ENCODE results near the gene AKT3. TPM values are rescaled to one million over a fixed set of nuclear protein-coding genes. Genes with fewer than 3 reads are reported as not detected.

Gene AKT3
- total RNA-seq, 1 experiment from 2014 or later, result 31.9 TPM

DNA sequence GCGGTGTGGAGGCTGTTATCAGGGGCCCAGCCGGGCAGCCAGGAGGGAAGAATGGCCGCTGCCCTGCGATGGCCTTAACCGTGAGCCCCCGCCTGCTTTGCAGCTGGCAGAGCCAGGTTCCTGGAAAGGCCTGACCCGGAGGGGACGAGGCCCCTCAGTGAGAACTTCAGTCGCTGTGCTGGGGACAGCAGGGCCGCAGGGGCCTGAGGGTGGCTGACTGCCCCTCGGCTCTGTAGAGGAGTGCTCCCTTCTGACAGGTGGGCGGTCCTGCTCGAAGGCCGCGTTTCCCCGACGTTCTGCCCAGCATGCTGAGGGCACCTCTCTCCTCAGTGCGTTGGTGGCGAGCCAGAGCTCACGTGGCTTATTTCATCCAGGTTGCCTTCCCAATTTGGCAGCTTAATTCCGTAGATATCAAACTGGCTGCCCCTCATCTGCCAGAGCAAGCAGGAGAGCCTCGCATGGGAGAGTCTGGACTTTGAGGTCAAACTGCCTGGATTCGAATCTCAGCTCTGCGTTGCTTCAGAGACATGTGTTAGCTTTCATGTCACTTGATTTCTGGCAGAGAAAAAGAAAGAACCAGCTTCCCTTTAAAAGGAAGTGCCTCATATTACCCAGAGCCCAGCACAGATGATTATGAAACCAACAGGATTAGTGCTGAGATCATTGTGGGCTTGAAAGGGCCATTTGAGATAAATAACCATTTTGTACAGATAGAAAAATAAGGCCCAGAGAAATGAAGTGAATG is 354.4 kb downstream of the AKT3 start:
- ChIA-PET CTCF (interaction anchor here (1.4 kb wide), 1 partner anchor 11 kb away, joined by 5 read pairs; no protein-coding TSS in a partner anchor), POLR2A (interaction anchor here (0.6 to 0.9 kb wide), 2 partner anchors 11 to 58 kb away, joined by 4 read pairs; no protein-coding TSS in a partner anchor)
- intact Hi-C loops (cut with micrococcal nuclease), result no loop called here
- BruUV-seq (replicated peaks), result no TSS peak
- no peaks in the 10 kb centered on the region for H3K4me1 Mint-ChIP-seq (ENCODE audit: insufficient read depth, unreplicated experiment)
- no peaks in the 10 kb centered on the region for H3K9me3 Mint-ChIP-seq (ENCODE audit: unreplicated experiment)
- H3K27ac Mint-ChIP-seq (ENCODE audit: low read depth, unreplicated experiment), result peak overlapping the region; percentile 2
- peaks cover 27% of the 10 kb centered on the region for H3K36me3 Mint-ChIP-seq (ENCODE audit: insufficient read depth, unreplicated experiment)
- no peaks in the 10 kb centered on the region for H3K27me3 Mint-ChIP-seq (ENCODE audit: insufficient read depth, unreplicated experiment)
- no peak overlapping the region for H3K4me3 Mint-ChIP-seq (ENCODE audit: unreplicated experiment)
- TF ChIP-seq, protein P1, sequence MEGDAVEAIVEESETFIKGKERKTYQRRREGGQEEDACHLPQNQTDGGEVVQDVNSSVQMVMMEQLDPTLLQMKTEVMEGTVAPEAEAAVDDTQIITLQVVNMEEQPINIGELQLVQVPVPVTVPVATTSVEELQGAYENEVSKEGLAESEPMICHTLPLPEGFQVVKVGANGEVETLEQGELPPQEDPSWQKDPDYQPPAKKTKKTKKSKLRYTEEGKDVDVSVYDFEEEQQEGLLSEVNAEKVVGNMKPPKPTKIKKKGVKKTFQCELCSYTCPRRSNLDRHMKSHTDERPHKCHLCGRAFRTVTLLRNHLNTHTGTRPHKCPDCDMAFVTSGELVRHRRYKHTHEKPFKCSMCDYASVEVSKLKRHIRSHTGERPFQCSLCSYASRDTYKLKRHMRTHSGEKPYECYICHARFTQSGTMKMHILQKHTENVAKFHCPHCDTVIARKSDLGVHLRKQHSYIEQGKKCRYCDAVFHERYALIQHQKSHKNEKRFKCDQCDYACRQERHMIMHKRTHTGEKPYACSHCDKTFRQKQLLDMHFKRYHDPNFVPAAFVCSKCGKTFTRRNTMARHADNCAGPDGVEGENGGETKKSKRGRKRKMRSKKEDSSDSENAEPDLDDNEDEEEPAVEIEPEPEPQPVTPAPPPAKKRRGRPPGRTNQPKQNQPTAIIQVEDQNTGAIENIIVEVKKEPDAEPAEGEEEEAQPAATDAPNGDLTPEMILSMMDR (IDR thresholded peaks at IDR 0.05; ENCODE audit: unreplicated experiment), result no peak
- DNase-seq (ENCODE audit: unreplicated experiment), result no peak

GRCh38 chr1:243494741-243495431 is 355.2 kb downstream of the AKT3 start:
- BruUV-seq (replicated peaks), result no TSS peak
- POLR2A ChIA-PET, result interaction anchor here (0.6 to 0.9 kb wide), 3 partner anchors 12 to 1474 kb away, joined by 3 to 4 read pairs (median 4); no protein-coding TSS in a partner anchor
- CTCF ChIA-PET, result interaction anchor here (0.6 to 0.7 kb wide), 2 partner anchors 670 to 977 kb away, joined by 3 read pairs; no protein-coding TSS in a partner anchor

GRCh38 chr1:243493156-243494129 is 356.6 kb downstream of the AKT3 start:
- Mint-ChIP-seq H3K36me3 (ENCODE audit: insufficient read depth, unreplicated experiment) (peaks cover 23% of the 10 kb centered on the region), H3K27me3 (ENCODE audit: insufficient read depth, unreplicated experiment) (no peaks in the 10 kb centered on the region), H3K4me1 (ENCODE audit: insufficient read depth, unreplicated experiment) (no peaks in the 10 kb centered on the region), H3K4me3 (ENCODE audit: unreplicated experiment) (no peak overlapping the region), H3K27ac (ENCODE audit: low read depth, unreplicated experiment) (no peak overlapping the region), H3K9me3 (ENCODE audit: unreplicated experiment) (no peaks in the 10 kb centered on the region)
- intact Hi-C loops (cut with micrococcal nuclease), result no loop called here
- TF ChIP-seq, protein P1 (IDR thresholded peaks at IDR 0.05; ENCODE audit: unreplicated experiment), result no peak
- ChIA-PET CTCF (interaction anchor here (0.7 to 2.8 kb wide), 3 partner anchors 9 to 17 kb away, joined by 3 to 14 read pairs (median 3); no protein-coding TSS in a partner anchor), POLR2A (interaction anchor here (1.6 kb wide), 1 partner anchor 9 kb away, joined by 3 read pairs; no protein-coding TSS in a partner anchor)
- no TSS peak for BruUV-seq (replicated peaks)
- no peak for DNase-seq (ENCODE audit: unreplicated experiment)

More at GRCh38 chr1:243494741-243495431, 355.2 kb downstream of the AKT3 start:
- DNase-seq (ENCODE audit: unreplicated experiment), result no peak
- H3K36me3 Mint-ChIP-seq (ENCODE audit: insufficient read depth, unreplicated experiment), result peaks cover 22% of the 10 kb centered on the region
- H3K4me3 Mint-ChIP-seq (ENCODE audit: unreplicated experiment), result no peak overlapping the region
- intact Hi-C loops (cut with micrococcal nuclease), result no loop called here
- H3K9me3 Mint-ChIP-seq (ENCODE audit: unreplicated experiment), result no peaks in the 10 kb centered on the region
- TF ChIP-seq, protein P1 (IDR thresholded peaks at IDR 0.05; ENCODE audit: unreplicated experiment), result no peak
- no peaks in the 10 kb centered on the region for H3K27me3 Mint-ChIP-seq (ENCODE audit: insufficient read depth, unreplicated experiment)
- no peaks in the 10 kb centered on the region for H3K4me1 Mint-ChIP-seq (ENCODE audit: insufficient read depth, unreplicated experiment)
- H3K27ac Mint-ChIP-seq (ENCODE audit: low read depth, unreplicated experiment), result peak overlapping the region; percentile 2

All from MCF 10A (cell line).